ENCODE measurements around the gene FBXW10B.
"Not testable (repeated sequence)": the region's sequence is repeated elsewhere in the genome, so short reads cannot be mapped to it uniquely, and the experiment has no call there.

The FBXW10B gene

GRCh38 chr17:15619331-15620058 lies at the start of gene FBXW10B:
FBXW10B (minus strand) TSS chr17:15619704; CDS start chr17:15619512, 192 bp downstream.
- not testable (repeated sequence) for H3K36me3 ChIP-seq (ENCODE audit: low read length); H3K4me3 ChIP-seq (ENCODE audit: insufficient read depth, low read length, poor library complexity, severe bottlenecking); H3K27me3 ChIP-seq (ENCODE audit: low read length); H3F3A ChIP-seq (ENCODE audit: insufficient read depth); H3K9me3 ChIP-seq (ENCODE audit: insufficient read depth, low read length); H2AFZ ChIP-seq (ENCODE audit: low read depth, low read length, severe bottlenecking); H3K9ac ChIP-seq (ENCODE audit: low read length); H3K27ac ChIP-seq (ENCODE audit: low read depth, low read length); H3K9me2 ChIP-seq (replicated peaks; ENCODE audit: insufficient read depth, low read length); H4K20me1 ChIP-seq (ENCODE audit: low read depth, low read length); H3K79me2 ChIP-seq (ENCODE audit: insufficient read depth, low read length); H3K4me2 ChIP-seq (ENCODE audit: low read depth, low read length, poor library complexity, severe bottlenecking)

GRCh38 chr17:15663691-15664090 lies 44.2 kb upstream of the FBXW10B start:
- Histone ChIP-seq H3K27ac (ENCODE audit: low read depth, low read length) (no peak overlapping the region), H3F3A (ENCODE audit: insufficient read depth) (no peaks in the 10 kb centered on the region), H3K4me3 (ENCODE audit: insufficient read depth, low read length, poor library complexity, severe bottlenecking) (no peak overlapping the region), H2AFZ (ENCODE audit: low read depth, low read length, severe bottlenecking) (no peak overlapping the region), H3K4me2 (ENCODE audit: low read depth, low read length, poor library complexity, severe bottlenecking) (no peak overlapping the region), H3K9me2 (replicated peaks; ENCODE audit: insufficient read depth, low read length) (no peaks in the 10 kb centered on the region), H3K27me3 (ENCODE audit: low read length) (no peaks in the 10 kb centered on the region), H3K9ac (ENCODE audit: low read length) (no peak overlapping the region), H3K36me3 (ENCODE audit: low read length) (no peaks in the 10 kb centered on the region), H3K79me2 (ENCODE audit: insufficient read depth, low read length) (no peaks in the 10 kb centered on the region), H4K20me1 (ENCODE audit: low read depth, low read length) (no peaks in the 10 kb centered on the region), H3K9me3 (ENCODE audit: insufficient read depth, low read length) (no peaks in the 10 kb centered on the region)
- TF ChIP-seq EZH2phosphoT487 (conservative IDR thresholded peaks at IDR 0.05; ENCODE audit: low read length) = no peak
- no peak for TF ChIP-seq CTCF (IDR thresholded peaks at IDR 0.05; ENCODE audit: insufficient read depth, low read length, poor library complexity, severe bottlenecking)

DNA sequence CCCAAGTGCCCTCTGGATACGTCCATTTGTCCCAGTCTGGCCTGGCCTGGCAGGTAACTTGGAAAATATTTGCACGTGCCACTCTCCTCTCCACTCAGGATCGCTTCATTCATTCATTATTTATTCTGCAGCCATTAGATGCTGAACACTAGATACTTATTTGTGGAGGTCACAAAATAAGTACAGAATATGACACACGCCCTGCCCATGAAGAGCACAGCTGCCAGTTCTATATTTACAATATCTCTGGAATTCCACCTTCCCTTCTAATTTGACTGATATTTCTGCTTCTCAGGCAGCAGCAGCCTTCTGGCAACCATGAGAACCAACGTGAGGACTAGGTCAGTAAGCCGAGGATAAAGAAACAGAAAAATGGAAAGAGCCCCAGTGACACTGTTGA lies 43.7 kb upstream of the FBXW10B start:
- no peak overlapping the region for H2AFZ ChIP-seq (ENCODE audit: low read depth, low read length, severe bottlenecking)
- H3K79me2 ChIP-seq (ENCODE audit: insufficient read depth, low read length) = no peaks in the 10 kb centered on the region
- H3K27ac ChIP-seq (ENCODE audit: low read depth, low read length) = no peak overlapping the region
- no peak overlapping the region for H3K4me3 ChIP-seq (ENCODE audit: insufficient read depth, low read length, poor library complexity, severe bottlenecking)
- no peak overlapping the region for H3K9ac ChIP-seq (ENCODE audit: low read length)
- no peaks in the 10 kb centered on the region for H3F3A ChIP-seq (ENCODE audit: insufficient read depth)
- H3K36me3 ChIP-seq (ENCODE audit: low read length) = no peaks in the 10 kb centered on the region
- TF ChIP-seq EZH2phosphoT487 (conservative IDR thresholded peaks at IDR 0.05; ENCODE audit: low read length) = no peak
- no peak for TF ChIP-seq CTCF (IDR thresholded peaks at IDR 0.05; ENCODE audit: insufficient read depth, low read length, poor library complexity, severe bottlenecking)
- H4K20me1 ChIP-seq (ENCODE audit: low read depth, low read length) = no peaks in the 10 kb centered on the region
- no peaks in the 10 kb centered on the region for H3K27me3 ChIP-seq (ENCODE audit: low read length)
- H3K9me3 ChIP-seq (ENCODE audit: insufficient read depth, low read length) = no peaks in the 10 kb centered on the region
- no peaks in the 10 kb centered on the region for H3K9me2 ChIP-seq (replicated peaks; ENCODE audit: insufficient read depth, low read length)
- H3K4me2 ChIP-seq (ENCODE audit: low read depth, low read length, poor library complexity, severe bottlenecking) = no peak overlapping the region

GRCh38 chr17:15662681-15663080 lies 43.2 kb upstream of the FBXW10B start:
- Histone ChIP-seq H3K27ac (ENCODE audit: low read depth, low read length) (no peak overlapping the region), H3K9me3 (ENCODE audit: insufficient read depth, low read length) (no peaks in the 10 kb centered on the region), H4K20me1 (ENCODE audit: low read depth, low read length) (no peaks in the 10 kb centered on the region), H3K9ac (ENCODE audit: low read length) (no peak overlapping the region), H3K27me3 (ENCODE audit: low read length) (no peaks in the 10 kb centered on the region), H2AFZ (ENCODE audit: low read depth, low read length, severe bottlenecking) (no peak overlapping the region), H3K36me3 (ENCODE audit: low read length) (no peaks in the 10 kb centered on the region), H3K4me3 (ENCODE audit: insufficient read depth, low read length, poor library complexity, severe bottlenecking) (no peak overlapping the region), H3K79me2 (ENCODE audit: insufficient read depth, low read length) (no peaks in the 10 kb centered on the region), H3K9me2 (replicated peaks; ENCODE audit: insufficient read depth, low read length) (no peaks in the 10 kb centered on the region), H3K4me2 (ENCODE audit: low read depth, low read length, poor library complexity, severe bottlenecking) (no peak overlapping the region), H3F3A (ENCODE audit: insufficient read depth) (no peaks in the 10 kb centered on the region)
- TF ChIP-seq CTCF (IDR thresholded peaks at IDR 0.05; ENCODE audit: insufficient read depth, low read length, poor library complexity, severe bottlenecking) (no peak), EZH2phosphoT487 (conservative IDR thresholded peaks at IDR 0.05; ENCODE audit: low read length) (no peak)

Data from SU-DHL-6 (cell line).